ENCODE results near the gene DNMT3L.

Gene DNMT3L

DNA sequence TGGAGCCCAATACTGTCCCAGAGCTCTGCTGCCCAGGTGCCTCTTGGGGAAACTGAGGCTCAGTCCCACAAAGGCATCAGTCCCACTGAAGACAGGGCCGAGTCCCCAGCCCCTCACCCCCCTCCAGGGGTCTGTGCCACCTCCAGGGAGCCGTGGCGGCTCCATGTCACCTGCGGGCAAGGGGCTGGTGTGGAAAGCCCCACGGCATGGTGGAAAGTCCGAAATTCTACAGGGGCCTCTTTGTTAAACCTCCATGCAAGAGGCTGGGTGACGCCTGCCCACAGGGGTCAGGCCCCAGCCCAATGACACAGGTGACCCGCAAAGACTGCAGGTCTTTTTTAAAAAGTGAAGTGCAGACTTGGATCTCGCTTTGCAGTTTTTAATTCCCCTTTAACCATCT is 20.7 kb upstream of the DNMT3L start:
- DNase-seq (ENCODE audit: insufficient read length, low spot score) = no peak
- no peak for FAIRE-seq
- TF ChIP-seq, protein P1, sequence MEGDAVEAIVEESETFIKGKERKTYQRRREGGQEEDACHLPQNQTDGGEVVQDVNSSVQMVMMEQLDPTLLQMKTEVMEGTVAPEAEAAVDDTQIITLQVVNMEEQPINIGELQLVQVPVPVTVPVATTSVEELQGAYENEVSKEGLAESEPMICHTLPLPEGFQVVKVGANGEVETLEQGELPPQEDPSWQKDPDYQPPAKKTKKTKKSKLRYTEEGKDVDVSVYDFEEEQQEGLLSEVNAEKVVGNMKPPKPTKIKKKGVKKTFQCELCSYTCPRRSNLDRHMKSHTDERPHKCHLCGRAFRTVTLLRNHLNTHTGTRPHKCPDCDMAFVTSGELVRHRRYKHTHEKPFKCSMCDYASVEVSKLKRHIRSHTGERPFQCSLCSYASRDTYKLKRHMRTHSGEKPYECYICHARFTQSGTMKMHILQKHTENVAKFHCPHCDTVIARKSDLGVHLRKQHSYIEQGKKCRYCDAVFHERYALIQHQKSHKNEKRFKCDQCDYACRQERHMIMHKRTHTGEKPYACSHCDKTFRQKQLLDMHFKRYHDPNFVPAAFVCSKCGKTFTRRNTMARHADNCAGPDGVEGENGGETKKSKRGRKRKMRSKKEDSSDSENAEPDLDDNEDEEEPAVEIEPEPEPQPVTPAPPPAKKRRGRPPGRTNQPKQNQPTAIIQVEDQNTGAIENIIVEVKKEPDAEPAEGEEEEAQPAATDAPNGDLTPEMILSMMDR (IDR thresholded peaks at IDR 0.05; ENCODE audit: insufficient read depth, missing control alignments) = no peak

DNA sequence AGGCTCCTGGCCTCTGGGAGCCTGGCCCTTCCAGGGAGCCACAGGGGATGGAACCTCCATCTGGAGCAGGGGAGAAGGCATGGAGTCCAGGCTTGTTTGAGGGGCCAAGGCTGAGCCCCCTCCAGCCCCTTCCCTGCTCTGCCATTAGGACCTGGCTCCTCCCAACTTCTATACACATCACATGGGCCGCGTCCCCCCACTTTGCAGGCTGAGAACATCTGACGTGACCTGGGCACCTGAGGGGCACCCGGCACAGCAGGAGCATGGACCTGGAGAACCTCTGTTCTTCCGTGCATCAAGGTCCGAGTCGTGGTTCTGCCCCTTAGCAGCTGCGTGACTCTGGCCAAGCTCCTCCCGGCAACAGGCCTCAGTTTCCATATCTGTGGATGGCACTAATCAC is 20.1 kb upstream of the DNMT3L start:
- FAIRE-seq = no peak
- TF ChIP-seq, protein P1 (IDR thresholded peaks at IDR 0.05; ENCODE audit: insufficient read depth, missing control alignments) = no peak
- DNase-seq (ENCODE audit: insufficient read length, low spot score) = no peak

DNA sequence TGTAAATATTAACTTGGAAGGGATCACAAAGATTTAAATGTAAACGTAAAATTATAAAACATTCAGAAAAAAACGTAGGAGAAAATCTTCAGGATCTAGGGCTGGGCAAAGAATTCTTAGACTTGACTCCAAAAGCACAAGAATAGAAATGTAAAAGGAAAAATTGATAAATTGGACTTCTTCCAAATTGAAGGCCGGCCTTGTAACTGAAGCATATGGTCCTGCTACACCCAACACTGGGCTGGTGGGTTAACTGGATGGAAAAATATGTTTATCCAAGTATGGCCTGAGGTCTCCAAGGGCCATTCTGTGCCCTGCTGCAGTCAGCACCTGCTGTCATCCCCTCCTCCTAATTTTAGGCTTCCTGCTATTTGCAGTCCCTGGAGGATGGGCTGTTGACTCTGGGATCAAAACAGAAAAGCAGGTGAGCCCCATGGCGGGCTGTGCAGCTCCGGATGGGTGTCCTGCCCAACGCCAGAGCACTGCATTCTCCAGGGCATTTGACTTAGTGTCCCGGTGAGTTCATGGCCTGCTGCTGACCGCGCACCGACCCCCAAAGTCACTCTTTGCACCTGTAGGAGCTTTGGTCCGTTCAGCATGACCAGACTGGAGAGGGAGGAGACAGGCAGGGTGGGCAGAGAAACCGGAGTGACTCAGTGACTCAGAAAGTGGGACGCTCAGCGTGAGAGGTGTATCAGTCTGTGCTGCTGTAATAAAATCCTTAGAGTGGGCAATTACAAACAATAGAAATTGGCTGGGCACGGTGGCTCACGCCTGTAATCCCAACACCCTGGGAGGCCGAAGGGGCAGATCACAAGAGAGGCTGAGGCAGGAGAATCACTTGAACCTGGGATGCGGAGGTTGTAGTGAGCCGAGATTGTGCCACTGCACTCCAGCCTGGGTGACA is 17.9 kb upstream of the DNMT3L start:
- DNase-seq (ENCODE audit: insufficient read length, low spot score) (no peak), FAIRE-seq (no peak)
- TF ChIP-seq, protein P1 (IDR thresholded peaks at IDR 0.05; ENCODE audit: insufficient read depth, missing control alignments) = no peak

DNA sequence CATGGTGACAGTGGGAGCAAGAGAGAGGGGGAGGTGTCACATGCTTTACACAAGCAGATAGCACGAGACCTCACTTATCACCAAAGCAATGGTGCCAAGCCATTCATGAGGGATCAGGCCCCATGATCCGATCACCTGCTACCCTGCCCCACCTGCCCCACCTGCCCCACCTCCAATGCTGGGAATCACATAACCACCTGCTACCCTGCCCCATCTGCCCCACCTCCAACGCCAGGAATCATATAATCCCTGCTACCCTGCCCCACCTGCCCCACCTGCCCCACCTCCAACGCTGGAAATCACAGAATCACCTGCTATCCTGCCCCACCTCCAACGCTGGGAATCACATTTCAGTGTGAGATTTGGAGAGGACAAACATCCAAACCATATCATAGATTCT is 13.3 kb upstream of the DNMT3L start:
- FAIRE-seq = no peak
- DNase-seq (ENCODE audit: insufficient read length, low spot score) = no peak
- TF ChIP-seq, protein P1 (IDR thresholded peaks at IDR 0.05; ENCODE audit: insufficient read depth, missing control alignments) = no peak

DNA sequence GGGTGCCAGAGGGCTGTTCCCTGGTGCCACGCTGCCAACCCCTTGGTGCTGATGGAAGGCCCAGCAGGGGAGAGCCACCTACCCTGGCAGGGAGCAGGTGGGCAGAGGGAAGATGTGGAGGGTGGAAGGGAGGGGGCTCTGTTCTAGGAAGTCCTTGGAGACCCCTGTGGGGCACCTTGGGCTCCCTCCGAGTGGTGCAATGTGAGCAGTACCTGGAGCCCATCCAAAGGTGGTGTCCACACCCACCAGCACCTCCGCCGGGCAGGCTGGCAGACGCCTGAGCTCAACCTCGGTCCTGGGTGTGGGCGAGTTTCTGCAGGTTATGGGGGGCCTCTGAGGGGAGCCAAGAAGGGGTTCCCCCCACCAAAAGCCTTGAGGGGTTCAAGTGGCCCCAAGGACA is 11.3 kb upstream of the DNMT3L start:
- no peak for FAIRE-seq
- TF ChIP-seq, protein P1 (IDR thresholded peaks at IDR 0.05; ENCODE audit: insufficient read depth, missing control alignments) = no peak
- DNase-seq (ENCODE audit: insufficient read length, low spot score) = no peak

DNA sequence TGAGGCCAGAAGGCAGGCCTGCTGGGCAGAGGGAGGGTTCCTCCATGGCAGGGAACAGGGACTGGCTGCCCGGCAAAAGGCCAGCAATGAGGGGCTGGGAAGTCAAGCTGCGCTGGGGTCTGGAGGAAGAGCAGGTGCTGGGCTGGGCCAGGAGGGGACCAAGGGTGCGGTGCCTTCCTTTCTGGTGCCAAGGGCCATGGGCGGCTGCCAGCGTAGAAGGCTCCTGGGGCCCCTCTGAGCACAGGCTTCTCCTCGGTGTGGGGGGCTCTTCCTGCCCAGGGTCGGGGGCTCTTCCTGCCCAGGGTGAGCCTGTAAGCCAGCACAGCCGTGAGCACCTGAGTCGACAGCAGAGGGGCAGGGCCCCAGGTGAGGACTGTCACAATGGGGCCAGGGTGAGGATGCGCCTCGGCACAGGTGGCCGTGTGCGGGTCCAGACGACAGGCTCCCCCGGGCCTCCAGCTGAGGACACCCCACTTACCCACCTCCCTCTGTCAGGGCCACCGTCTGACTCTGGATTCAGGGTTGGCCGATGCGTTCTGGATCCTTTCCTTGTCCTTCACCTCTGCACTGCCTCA is 10.7 kb upstream of the DNMT3L start:
- TF ChIP-seq, protein P1 (IDR thresholded peaks at IDR 0.05; ENCODE audit: insufficient read depth, missing control alignments) = no peak
- DNase-seq (ENCODE audit: insufficient read length, low spot score) (no peak), FAIRE-seq (no peak)

Measured in D721Med (cell line).